Measurements from ENCODE around the gene CCDC24. TPM values are rescaled to one million over a fixed set of nuclear protein-coding genes. Genes with fewer than 3 reads are reported as not detected.

The CCDC24 gene
- total RNA-seq, 1 donor from 2014 or later = 4.2 TPM

DNA sequence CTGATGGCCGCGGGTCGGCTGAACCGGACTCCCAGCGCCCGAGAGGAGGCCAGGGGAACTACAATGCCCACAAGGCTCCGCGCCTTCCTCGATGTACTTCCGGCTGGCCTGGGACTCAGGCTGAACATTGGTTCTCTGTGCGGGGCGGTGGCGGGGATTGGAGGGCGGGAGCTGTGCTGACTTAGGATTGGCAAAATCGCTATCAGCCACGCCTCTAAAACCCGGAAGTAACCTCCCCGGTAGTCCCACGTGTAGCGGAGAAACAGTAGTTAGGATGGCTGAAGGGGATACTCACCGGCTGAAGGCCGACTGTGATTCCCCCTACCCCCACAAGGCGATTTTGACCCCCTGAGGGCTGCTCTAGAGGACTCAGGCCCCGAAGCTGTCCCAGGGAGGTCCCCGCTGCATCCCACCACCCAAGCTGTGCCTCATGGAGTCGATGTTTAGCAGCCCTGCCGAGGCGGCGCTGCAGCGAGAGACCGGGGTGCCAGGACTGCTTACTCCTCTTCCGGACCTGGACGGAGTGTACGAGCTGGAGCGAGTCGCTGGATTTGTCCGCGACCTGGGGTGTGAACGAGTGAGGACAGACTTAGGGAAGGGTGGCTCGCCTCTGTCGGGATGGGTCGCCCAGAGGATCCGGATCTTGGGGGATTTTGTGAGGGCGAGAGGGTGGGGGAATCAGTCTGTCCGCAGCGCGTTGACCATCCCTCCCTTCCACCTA is 21.5 kb upstream of the CCDC24 start, which contains the start of gene DPH2:
Gene DPH2 (plus strand): TSS at position 265 of the 721 bp plus-strand sequence. CDS start 166 bp downstream, at position 431.
- Mint-ChIP-seq H3K4me3 (ENCODE audit: unreplicated experiment) (peak within 1 kb of the TSS; percentile 96), H3K4me1 (ENCODE audit: low read depth, unreplicated experiment) (peaks cover 6% of the 10 kb centered on the region), H3K27me3 (ENCODE audit: low read depth, unreplicated experiment) (no peaks in the 10 kb centered on the region), H3K36me3 (ENCODE audit: low read depth, unreplicated experiment) (peaks cover 14% of the 10 kb centered on the region), H3K27ac (ENCODE audit: unreplicated experiment) (peak within 1 kb of the TSS; percentile 70), H3K9me3 (ENCODE audit: unreplicated experiment) (no peaks in the 10 kb centered on the region)
- FAIRE-seq = peak; percentile 77
- H3K4me2 ChIP-seq (ENCODE audit: low read length) = peak within 1 kb of the TSS; percentile 95
- H3K4me3 ChIP-seq (ENCODE audit: insufficient read depth, low read depth, low read length) = peak within 1 kb of the TSS; percentile 97
- H2AFZ ChIP-seq (ENCODE audit: low read depth, low read length) = peak within 1 kb of the TSS; percentile 74
- H4K20me1 ChIP-seq (ENCODE audit: insufficient read depth, low read length) = peaks cover 14% of the 10 kb centered on the region
- H3K27me3 ChIP-seq (ENCODE audit: insufficient read depth, low read length) = no peaks in the 10 kb centered on the region
- peaks cover 3% of the 10 kb centered on the region for H3K36me3 ChIP-seq (ENCODE audit: insufficient read depth, low read length)
- H3K4me1 ChIP-seq (ENCODE audit: insufficient read depth, low read length) = peaks cover 14% of the 10 kb centered on the region
- TF ChIP-seq EZH2 (IDR thresholded peaks at IDR 0.05; ENCODE audit: insufficient read depth, low read length) = no peak
- DNase-seq (ENCODE audit: low read depth) = peak; percentile 92
- H3K79me2 ChIP-seq (ENCODE audit: insufficient read depth, low read length) = peaks cover 19% of the 10 kb centered on the region
- H3K9me3 ChIP-seq (ENCODE audit: insufficient read depth, low read depth, low read length) = no peaks in the 10 kb centered on the region
- peak within 1 kb of the TSS; percentile 85 for H3K9ac ChIP-seq (ENCODE audit: low read length)
- peak within 1 kb of the TSS; percentile 5 for H3K27ac ChIP-seq (ENCODE audit: low read depth, low read length)

DNA sequence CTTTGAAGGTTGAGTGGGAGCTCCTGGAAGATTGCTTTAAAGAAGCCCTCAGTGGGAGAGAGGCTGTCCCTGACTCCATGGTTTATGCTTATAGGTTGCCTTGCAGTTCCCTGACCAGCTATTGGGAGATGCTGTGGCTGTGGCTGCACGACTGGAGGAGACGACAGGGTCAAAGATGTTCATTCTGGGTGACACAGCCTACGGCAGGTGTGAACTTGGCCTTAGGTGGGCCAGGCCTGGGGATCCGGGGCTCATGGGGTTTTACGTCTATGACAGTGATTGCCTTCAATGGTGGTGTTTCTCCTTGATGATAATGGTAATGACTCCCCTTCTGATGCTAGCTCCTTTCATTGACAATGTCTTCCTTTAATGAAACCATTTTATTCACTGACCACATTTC is 20.9 kb upstream of the CCDC24 start:
- Mint-ChIP-seq H3K4me3 (ENCODE audit: unreplicated experiment) (peak overlapping the region; percentile 96), H3K4me1 (ENCODE audit: low read depth, unreplicated experiment) (peaks cover 6% of the 10 kb centered on the region), H3K36me3 (ENCODE audit: low read depth, unreplicated experiment) (peaks cover 14% of the 10 kb centered on the region), H3K27me3 (ENCODE audit: low read depth, unreplicated experiment) (no peaks in the 10 kb centered on the region), H3K9me3 (ENCODE audit: unreplicated experiment) (no peaks in the 10 kb centered on the region), H3K27ac (ENCODE audit: unreplicated experiment) (peak overlapping the region; percentile 70)
- no peak overlapping the region for H3K27ac ChIP-seq (ENCODE audit: low read depth, low read length)
- H3K79me2 ChIP-seq (ENCODE audit: insufficient read depth, low read length) = peaks cover 25% of the 10 kb centered on the region
- peaks cover 14% of the 10 kb centered on the region for H3K4me1 ChIP-seq (ENCODE audit: insufficient read depth, low read length)
- H3K36me3 ChIP-seq (ENCODE audit: insufficient read depth, low read length) = peaks cover 3% of the 10 kb centered on the region
- peak overlapping the region; percentile 97 for H3K4me3 ChIP-seq (ENCODE audit: insufficient read depth, low read depth, low read length)
- H3K9me3 ChIP-seq (ENCODE audit: insufficient read depth, low read depth, low read length) = no peaks in the 10 kb centered on the region
- H3K4me2 ChIP-seq (ENCODE audit: low read length) = peak overlapping the region; percentile 95
- no peak for FAIRE-seq
- H3K9ac ChIP-seq (ENCODE audit: low read length) = peak overlapping the region; percentile 85
- no peak for DNase-seq (ENCODE audit: low read depth)
- H2AFZ ChIP-seq (ENCODE audit: low read depth, low read length) = peak overlapping the region; percentile 74
- TF ChIP-seq, protein P1, sequence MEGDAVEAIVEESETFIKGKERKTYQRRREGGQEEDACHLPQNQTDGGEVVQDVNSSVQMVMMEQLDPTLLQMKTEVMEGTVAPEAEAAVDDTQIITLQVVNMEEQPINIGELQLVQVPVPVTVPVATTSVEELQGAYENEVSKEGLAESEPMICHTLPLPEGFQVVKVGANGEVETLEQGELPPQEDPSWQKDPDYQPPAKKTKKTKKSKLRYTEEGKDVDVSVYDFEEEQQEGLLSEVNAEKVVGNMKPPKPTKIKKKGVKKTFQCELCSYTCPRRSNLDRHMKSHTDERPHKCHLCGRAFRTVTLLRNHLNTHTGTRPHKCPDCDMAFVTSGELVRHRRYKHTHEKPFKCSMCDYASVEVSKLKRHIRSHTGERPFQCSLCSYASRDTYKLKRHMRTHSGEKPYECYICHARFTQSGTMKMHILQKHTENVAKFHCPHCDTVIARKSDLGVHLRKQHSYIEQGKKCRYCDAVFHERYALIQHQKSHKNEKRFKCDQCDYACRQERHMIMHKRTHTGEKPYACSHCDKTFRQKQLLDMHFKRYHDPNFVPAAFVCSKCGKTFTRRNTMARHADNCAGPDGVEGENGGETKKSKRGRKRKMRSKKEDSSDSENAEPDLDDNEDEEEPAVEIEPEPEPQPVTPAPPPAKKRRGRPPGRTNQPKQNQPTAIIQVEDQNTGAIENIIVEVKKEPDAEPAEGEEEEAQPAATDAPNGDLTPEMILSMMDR (IDR thresholded peaks at IDR 0.05; ENCODE audit: insufficient read depth, low read depth, low read length) = no peak
- no peak for TF ChIP-seq EZH2 (IDR thresholded peaks at IDR 0.05; ENCODE audit: insufficient read depth, low read length)
- H3K27me3 ChIP-seq (ENCODE audit: insufficient read depth, low read length) = no peaks in the 10 kb centered on the region
- H4K20me1 ChIP-seq (ENCODE audit: insufficient read depth, low read length) = peaks cover 12% of the 10 kb centered on the region

DNA sequence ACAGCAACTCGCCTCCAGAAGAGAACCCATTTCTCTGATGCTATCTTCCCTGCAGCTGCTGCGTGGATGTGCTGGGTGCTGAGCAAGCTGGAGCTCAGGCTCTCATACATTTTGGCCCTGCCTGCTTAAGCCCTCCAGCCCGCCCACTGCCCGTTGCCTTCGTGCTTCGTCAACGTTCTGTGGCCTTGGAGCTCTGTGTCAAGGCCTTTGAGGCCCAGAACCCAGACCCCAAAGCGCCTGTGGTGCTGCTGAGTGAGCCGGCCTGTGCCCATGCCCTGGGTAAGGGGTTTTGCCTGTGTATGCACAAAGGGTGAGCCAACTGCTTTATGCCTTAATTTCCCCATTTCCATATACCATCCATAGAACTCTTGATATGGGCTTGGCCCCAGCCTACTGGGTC is 20.5 kb upstream of the CCDC24 start:
- Histone ChIP-seq H3K4me3 (ENCODE audit: insufficient read depth, low read depth, low read length) (peak overlapping the region; percentile 97), H3K36me3 (ENCODE audit: insufficient read depth, low read length) (peaks cover 3% of the 10 kb centered on the region), H4K20me1 (ENCODE audit: insufficient read depth, low read length) (peaks cover 12% of the 10 kb centered on the region), H3K27ac (ENCODE audit: low read depth, low read length) (no peak overlapping the region), H3K4me1 (ENCODE audit: insufficient read depth, low read length) (peaks cover 18% of the 10 kb centered on the region), H3K9ac (ENCODE audit: low read length) (peak overlapping the region; percentile 85), H3K79me2 (ENCODE audit: insufficient read depth, low read length) (peaks cover 29% of the 10 kb centered on the region), H3K9me3 (ENCODE audit: insufficient read depth, low read depth, low read length) (no peaks in the 10 kb centered on the region), H3K4me2 (ENCODE audit: low read length) (peak overlapping the region; percentile 95), H2AFZ (ENCODE audit: low read depth, low read length) (no peak overlapping the region), H3K27me3 (ENCODE audit: insufficient read depth, low read length) (no peaks in the 10 kb centered on the region)
- H3K36me3 Mint-ChIP-seq (ENCODE audit: low read depth, unreplicated experiment) = peaks cover 14% of the 10 kb centered on the region
- TF ChIP-seq, protein P1 (IDR thresholded peaks at IDR 0.05; ENCODE audit: insufficient read depth, low read depth, low read length) = no peak
- TF ChIP-seq EZH2 (IDR thresholded peaks at IDR 0.05; ENCODE audit: insufficient read depth, low read length) = no peak
- H3K27ac Mint-ChIP-seq (ENCODE audit: unreplicated experiment) = no peak overlapping the region
- H3K4me3 Mint-ChIP-seq (ENCODE audit: unreplicated experiment) = peak overlapping the region; percentile 96
- no peaks in the 10 kb centered on the region for H3K9me3 Mint-ChIP-seq (ENCODE audit: unreplicated experiment)
- H3K4me1 Mint-ChIP-seq (ENCODE audit: low read depth, unreplicated experiment) = peaks cover 8% of the 10 kb centered on the region
- no peaks in the 10 kb centered on the region for H3K27me3 Mint-ChIP-seq (ENCODE audit: low read depth, unreplicated experiment)
- FAIRE-seq (no peak), DNase-seq (ENCODE audit: low read depth) (no peak)
